HG02610 (cell line): ENCODE results near the gene PACRGL.
A peak's percentile ranks its signal among the peaks of the same experiment; 100 is the strongest.

Experiments used
- ATAC-seq: cut with Tn5 transposase; IDR thresholded peaks from one replicate; pipeline ENCODE4 v1.9.1; 2021; ENCODE audit warnings: mild to moderate bottlenecking, moderate library complexity; ENCODE audit not compliant: unreplicated experiment

Gene PACRGL

GRCh38 chr4:20700007-20700761 is at the start of gene PACRGL:
Gene PACRGL, plus strand, starts transcription at chr4:20700458. Its CDS starts 4,024 bp downstream, at chr4:20704482.
- ATAC-seq = peak; percentile 100

GRCh38 chr4:20652226-20652885 is 47.9 kb upstream of the PACRGL start:
- no peak for ATAC-seq

- ATAC-seq = no peak
Measured at GRCh38 chr4:20658456-20658855, 41.8 kb upstream of the PACRGL start.

- no peak for ATAC-seq
Measured at GRCh38 chr4:20662851-20663250, 37.4 kb upstream of the PACRGL start.

GRCh38 chr4:20666012-20666860 is 34.0 kb upstream of the PACRGL start:
- no peak for ATAC-seq

- no peak for ATAC-seq
Measured at GRCh38 chr4:20672262-20672661, 28.0 kb upstream of the PACRGL start.

GRCh38 chr4:20675786-20676185 is 24.5 kb upstream of the PACRGL start:
- no peak for ATAC-seq

GRCh38 chr4:20676501-20677197 is 23.6 kb upstream of the PACRGL start:
- ATAC-seq = no peak

- ATAC-seq = no peak
Measured at GRCh38 chr4:20678400-20678799, 21.9 kb upstream of the PACRGL start.

GRCh38 chr4:20679951-20680350 is 20.3 kb upstream of the PACRGL start:
- ATAC-seq = no peak

- no peak for ATAC-seq
Measured at GRCh38 chr4:20680736-20681135, 19.5 kb upstream of the PACRGL start.

- ATAC-seq = no peak
Measured at GRCh38 chr4:20681271-20681670, 19.0 kb upstream of the PACRGL start.

GRCh38 chr4:20682853-20683252 is 17.4 kb upstream of the PACRGL start:
- ATAC-seq = no peak

- ATAC-seq = no peak
Measured at GRCh38 chr4:20683766-20684165, 16.5 kb upstream of the PACRGL start.

GRCh38 chr4:20684852-20685763 is 15.2 kb upstream of the PACRGL start:
- no peak for ATAC-seq

GRCh38 chr4:20687864-20688263 is 12.4 kb upstream of the PACRGL start:
- no peak for ATAC-seq

- no peak for ATAC-seq
Measured at GRCh38 chr4:20696815-20697214, 3.4 kb upstream of the PACRGL start.

- ATAC-seq = no peak
Measured at GRCh38 chr4:20698382-20698781, 1.9 kb upstream of the PACRGL start.

GRCh38 chr4:20698820-20699219 is 1.4 kb upstream of the PACRGL start:
- no peak for ATAC-seq

GRCh38 chr4:20711335-20711734 is 11.1 kb downstream of the PACRGL start:
- no peak for ATAC-seq
